Sigmoid colon (tissue), 4 donors: ENCODE measurements around the gene GRAP2.

Experiments
- CTCF ChIP-seq, 4 experiments: fragments of 450-650 bp in 3 of 4; fragments of 200-600 bp in 1 of 4; IDR thresholded peaks; one replicate each; pipeline ENCODE4 v1.5.1; 2016 to 2019; ENCODE audit warnings: antibody characterized with exemption in 4 of 4, mild to moderate bottlenecking in 3 of 4, moderate library complexity in 2 of 4
- EP300 ChIP-seq, 4 donors: sonication (generic); formaldehyde crosslinking; IDR thresholded peaks; one replicate each; pipeline ENCODE4 v1.6.1; 2017; ENCODE audit warnings: antibody characterized with exemption in 4 of 4
- POLR2AphosphoS5 ChIP-seq, 4 donors: sonication (generic); formaldehyde crosslinking; IDR thresholded peaks; one replicate each; pipeline ENCODE4 v1.6.1; 2017; ENCODE audit warnings: antibody characterized with exemption in 4 of 4

GRCh38 chr22:39913321-39913720 lies 12.4 kb downstream of the GRAP2 start:
- no peak for TF ChIP-seq CTCF (IDR thresholded peaks at IDR 0.05)
- no peak for TF ChIP-seq POLR2AphosphoS5 (IDR thresholded peaks at IDR 0.05)
- TF ChIP-seq EP300 (IDR thresholded peaks at IDR 0.05) = no peak
